Fibroblast of skin of left quadriceps (primary cell): ENCODE data around the gene CHRDL1.
"Not testable (repeated sequence)": the region's sequence is repeated elsewhere in the genome, so short reads cannot be mapped to it uniquely, and the experiment has no call there.

Experiments used
- DNase-seq, 2 experiments: peaks; one replicate each; pipeline ENCODE4 v3.0.0-alpha.2; 2013; ENCODE audit warnings: low read depth in 2 of 2

CHRDL1 gene

GRCh38 chrX:110795645-110796406 is at the start of gene CHRDL1:
TSS of gene CHRDL1 (minus strand) at chrX:110795817. CDS start at chrX:110792181, 3,636 bp downstream.
- DNase-seq: no peak

GRCh38 chrX:110836982-110837381 is 41.4 kb upstream of the CHRDL1 start:
- no peak for DNase-seq

- DNase-seq: no peak
These were observed 40.8 kb upstream of the CHRDL1 start for GRCh38 chrX:110836451-110836850.

GRCh38 chrX:110836001-110836400 is 40.4 kb upstream of the CHRDL1 start:
- DNase-seq: no peak

GRCh38 chrX:110825972-110826371 is 30.4 kb upstream of the CHRDL1 start:
- DNase-seq: no peak

- not testable (repeated sequence) for DNase-seq
These were observed 20.9 kb upstream of the CHRDL1 start for GRCh38 chrX:110816543-110816942.

GRCh38 chrX:110806145-110806544 is 10.5 kb upstream of the CHRDL1 start:
- no peak for DNase-seq

- no peak for DNase-seq
These were observed 9.7 kb upstream of the CHRDL1 start for GRCh38 chrX:110805303-110805702.

GRCh38 chrX:110804446-110804845 is 8.8 kb upstream of the CHRDL1 start:
- DNase-seq: no peak

GRCh38 chrX:110803506-110803905 is 7.9 kb upstream of the CHRDL1 start:
- no peak for DNase-seq

GRCh38 chrX:110796407-110796697 is 735 bp upstream of the CHRDL1 start:
- DNase-seq: no peak

- no peak for DNase-seq
These were observed 1.0 kb downstream of the CHRDL1 start for GRCh38 chrX:110794601-110795000.

- no peak for DNase-seq
These were observed 4.5 kb downstream of the CHRDL1 start for GRCh38 chrX:110791071-110791470.

- peak; percentile 5 to 9 for DNase-seq
These were observed 9.1 kb downstream of the CHRDL1 start for GRCh38 chrX:110786486-110786885.

- DNase-seq: peak in 1 of 2 experiments; percentile 9
These were observed 35.8 kb downstream of the CHRDL1 start for GRCh38 chrX:110759785-110760184.

GRCh38 chrX:110758781-110759422 is 36.7 kb downstream of the CHRDL1 start:
- no peak for DNase-seq

- DNase-seq: no peak
These were observed 40.0 kb downstream of the CHRDL1 start for GRCh38 chrX:110755611-110756010.

- no peak for DNase-seq
These were observed 40.6 kb downstream of the CHRDL1 start for GRCh38 chrX:110755061-110755460.

- DNase-seq: no peak
These were observed 45.0 kb downstream of the CHRDL1 start for GRCh38 chrX:110750526-110751189.

GRCh38 chrX:110748256-110748806 is 47.3 kb downstream of the CHRDL1 start:
- no peak for DNase-seq

GRCh38 chrX:110746014-110746413 is 49.6 kb downstream of the CHRDL1 start:
- DNase-seq: no peak

- DNase-seq: no peak
These were observed 50.3 kb downstream of the CHRDL1 start for GRCh38 chrX:110745288-110745687.
